Stimulated activated CD8-positive, alpha-beta memory T cell treated with anti-CD3 and anti-CD28 coated beads, Interleukin-12 subunit alpha, Interleukin-12 subunit beta, amount 100 ng/mL, for 24 hours (primary cell): ENCODE data around the gene SEMA3B.
"Not testable (repeated sequence)": the region's sequence is repeated elsewhere in the genome, so short reads cannot be mapped to it uniquely, and the experiment has no call there.

ENCODE experiments used
- DNase-seq: peaks from one replicate; pipeline ENCODE4 v3.0.0-alpha.2; 2020; ENCODE audit errors: extremely low read depth

SEMA3B gene

DNA sequence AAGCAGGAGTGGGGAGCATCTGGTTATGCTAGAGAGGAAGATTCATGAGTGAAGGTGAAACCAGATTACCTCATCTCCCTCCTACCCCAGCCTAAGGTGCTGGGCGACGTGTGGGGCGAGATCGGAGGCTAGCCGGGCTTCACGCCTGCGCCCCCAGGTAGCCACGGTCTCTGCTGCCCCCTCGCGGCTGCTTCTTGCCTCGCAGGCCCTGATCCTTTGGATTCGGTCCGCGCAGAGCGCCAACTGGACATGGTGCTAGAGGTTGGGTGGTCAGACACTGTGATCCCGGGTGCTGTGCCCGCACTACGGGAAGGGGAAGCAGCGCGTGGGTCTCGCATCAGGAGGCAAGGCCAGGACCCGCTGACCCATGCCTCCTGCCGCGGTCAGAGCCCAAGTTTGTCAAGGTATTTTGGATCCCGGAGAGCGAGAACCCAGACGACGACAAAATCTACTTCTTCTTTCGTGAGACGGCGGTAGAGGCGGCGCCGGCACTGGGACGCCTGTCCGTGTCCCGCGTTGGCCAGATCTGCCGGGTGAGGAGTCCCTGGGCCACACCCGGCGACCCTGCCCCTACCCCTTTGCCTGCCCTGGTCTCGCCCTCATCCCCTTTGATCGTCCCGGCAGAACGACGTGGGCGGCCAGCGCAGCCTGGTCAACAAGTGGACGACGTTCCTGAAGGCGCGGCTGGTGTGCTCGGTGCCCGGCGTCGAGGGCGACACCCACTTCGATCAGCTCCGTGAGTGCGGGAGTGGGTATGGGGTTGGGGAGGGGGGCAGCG, 4.2 kb downstream of the SEMA3B start:
- peak; percentile 55 for DNase-seq

DNA sequence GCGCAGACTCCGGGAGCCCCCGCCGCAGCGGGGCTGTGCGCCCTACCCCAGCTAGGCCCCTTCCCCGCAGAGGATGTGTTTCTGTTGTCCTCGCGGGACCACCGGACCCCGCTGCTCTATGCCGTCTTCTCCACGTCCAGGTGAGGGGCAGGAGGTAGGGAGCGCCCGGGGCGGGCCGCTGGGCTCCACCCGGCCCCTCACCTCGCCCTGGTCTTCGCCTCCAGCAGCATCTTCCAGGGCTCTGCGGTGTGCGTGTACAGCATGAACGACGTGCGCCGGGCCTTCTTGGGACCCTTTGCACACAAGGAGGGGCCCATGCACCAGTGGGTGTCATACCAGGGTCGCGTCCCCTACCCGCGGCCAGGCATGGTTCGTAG, 4.7 kb downstream of the SEMA3B start:
- no peak for DNase-seq

DNA sequence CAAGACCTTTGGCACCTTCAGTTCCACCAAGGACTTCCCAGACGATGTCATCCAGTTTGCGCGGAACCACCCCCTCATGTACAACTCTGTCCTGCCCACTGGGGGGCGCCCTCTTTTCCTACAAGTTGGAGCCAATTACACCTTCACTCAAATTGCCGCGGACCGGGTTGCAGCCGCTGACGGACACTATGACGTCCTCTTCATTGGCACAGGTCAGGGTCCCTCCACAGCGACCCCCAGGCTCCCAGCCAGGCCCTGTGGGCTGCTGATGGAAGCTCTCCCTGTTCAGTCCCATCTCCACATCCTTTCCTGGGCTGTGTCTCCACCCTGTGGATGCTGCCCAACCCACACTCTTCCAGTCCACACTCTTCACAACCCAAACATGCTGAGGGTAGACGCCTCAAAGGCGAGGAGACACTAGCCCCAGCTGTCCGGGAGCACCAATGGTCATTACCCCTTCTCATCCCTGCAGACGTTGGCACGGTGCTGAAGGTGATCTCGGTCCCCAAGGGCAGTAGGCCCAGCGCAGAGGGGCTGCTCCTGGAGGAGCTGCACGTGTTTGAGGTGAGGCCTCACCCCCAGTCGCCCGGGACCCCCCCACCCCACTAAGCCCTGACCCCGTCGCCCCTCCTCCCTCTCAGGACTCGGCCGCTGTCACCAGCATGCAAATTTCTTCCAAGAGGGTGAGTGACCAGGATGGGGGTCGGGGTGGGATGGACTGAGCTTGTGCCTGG, 5.6 kb downstream of the SEMA3B start:
- peak; percentile 40 for DNase-seq

DNA sequence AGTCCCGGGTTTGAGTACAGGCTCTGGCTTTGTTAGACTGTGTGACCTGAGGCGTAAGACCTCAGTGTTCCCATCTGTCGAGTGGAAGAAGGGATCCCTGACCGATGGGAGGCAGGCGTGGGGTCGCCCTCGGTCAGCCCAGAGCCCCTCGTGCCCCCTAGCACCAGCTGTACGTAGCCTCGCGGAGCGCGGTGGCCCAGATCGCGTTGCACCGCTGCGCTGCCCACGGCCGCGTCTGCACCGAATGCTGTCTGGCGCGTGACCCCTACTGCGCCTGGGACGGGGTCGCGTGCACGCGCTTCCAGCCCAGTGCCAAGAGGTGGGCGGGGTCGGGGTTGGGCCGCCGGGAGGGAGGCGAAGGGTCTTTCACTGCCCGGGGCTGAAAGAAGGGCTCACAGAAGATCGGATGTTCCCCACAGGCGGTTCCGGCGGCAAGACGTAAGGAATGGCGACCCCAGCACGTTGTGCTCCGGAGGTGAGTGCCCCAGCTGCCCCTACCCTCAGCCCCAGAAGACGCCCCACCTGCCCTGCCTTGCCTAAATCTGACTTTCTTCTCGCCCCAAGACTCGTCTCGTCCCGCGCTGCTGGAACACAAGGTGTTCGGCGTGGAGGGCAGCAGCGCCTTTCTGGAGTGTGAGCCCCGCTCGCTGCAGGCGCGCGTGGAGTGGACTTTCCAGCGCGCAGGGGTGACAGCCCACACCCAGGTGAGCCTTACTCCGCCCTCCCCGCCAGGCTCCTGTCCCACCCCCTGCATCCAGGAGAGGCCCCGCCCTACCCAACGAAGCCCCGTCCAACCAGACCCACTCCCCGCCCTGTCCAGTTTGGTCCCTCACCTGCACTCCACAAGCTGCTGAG, 6.4 kb downstream of the SEMA3B start:
- DNase-seq: no peak

DNA sequence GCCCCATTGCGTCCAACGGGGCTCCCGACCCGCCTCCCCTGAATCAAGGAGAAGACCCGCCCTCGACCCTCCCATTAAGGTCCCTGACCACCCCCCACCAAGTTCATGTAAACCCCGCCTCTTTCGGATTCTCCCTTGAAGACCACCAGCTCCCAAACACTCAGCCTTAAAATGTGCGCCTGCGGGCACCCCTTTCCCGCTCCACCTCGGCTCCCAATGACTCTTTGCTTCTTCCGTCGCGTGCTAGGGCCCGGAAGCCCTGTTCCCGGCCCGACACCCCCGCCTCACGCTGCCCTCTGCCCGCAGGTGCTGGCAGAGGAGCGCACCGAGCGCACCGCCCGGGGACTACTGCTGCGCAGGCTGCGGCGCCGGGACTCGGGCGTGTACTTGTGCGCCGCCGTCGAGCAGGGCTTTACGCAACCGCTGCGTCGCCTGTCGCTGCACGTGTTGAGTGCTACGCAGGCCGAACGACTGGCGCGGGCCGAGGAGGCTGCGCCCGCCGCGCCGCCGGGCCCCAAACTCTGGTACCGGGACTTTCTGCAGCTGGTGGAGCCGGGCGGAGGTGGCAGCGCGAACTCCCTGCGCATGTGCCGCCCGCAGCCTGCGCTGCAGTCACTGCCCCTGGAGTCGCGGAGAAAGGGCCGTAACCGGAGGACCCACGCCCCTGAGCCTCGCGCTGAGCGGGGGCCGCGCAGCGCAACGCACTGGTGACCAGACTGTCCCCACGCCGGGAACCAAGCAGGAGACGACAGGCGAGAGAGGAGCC, 7.2 kb downstream of the SEMA3B start:
- no peak for DNase-seq

DNA sequence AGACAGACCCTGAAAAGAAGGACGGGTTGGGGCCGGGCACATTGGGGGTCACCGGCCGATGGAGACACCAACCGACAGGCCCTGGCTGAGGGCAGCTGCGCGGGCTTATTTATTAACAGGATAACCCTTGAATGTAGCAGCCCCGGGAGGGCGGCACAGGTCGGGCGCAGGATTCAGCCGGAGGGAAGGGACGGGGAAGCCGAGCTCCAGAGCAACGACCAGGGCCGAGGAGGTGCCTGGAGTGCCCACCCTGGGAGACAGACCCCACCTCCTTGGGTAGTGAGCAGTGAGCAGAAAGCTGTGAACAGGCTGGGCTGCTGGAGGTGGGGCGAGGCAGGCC, 7.8 kb downstream of the SEMA3B start:
- no peak for DNase-seq

DNA sequence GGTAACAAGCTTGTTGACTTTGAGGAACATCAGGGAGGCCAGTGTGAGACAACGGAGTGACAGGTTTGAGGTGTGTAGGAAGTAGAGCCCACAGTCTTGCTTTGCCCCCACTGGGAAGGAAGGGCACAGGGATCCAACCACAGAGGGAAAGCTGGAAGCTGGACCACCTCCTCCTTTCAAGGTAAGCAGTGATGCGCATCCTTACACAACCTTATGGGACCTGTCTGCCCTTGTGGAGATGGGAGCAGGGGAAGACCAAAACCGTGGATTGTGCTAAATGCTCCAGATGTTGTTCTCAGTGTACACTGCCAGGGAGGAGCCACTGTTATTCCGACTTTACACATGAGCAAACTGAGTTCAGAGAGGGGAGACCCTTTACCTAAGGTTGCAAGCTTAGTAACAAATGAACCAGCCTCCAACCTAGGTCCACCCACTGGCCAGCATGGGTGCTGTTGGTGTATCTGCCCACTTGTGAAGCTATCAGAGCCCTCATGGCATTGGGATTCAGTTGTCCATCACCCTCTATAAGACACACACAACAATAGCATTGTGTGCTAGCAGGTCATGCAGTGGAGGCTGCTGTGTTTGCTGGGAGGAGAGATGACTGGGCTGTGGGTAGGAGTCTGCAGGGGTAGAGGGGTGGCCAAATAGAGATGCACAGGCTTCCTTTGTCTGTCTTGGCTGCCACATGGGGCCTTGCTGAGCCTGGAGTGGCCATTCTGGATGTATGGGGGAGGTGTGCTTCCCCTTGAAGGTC, 9.4 kb downstream of the SEMA3B start:
- DNase-seq: no peak

DNA sequence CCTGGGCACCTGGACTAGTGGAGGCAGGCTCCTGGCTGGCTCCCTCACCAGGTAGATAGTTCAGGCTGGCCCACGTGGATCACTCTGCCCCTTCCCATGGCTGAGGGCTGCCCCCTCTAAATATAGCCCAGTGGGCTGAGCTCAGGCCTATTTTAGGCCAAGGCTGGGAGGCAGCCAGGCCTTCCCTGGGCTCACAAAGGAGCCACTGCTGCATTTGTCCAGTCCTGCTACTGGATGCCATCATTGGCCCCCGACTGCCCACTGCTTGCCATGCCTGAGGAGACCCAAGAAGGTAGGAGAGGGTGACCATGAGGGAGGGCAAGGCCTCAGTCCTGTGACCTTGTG, 9.9 kb downstream of the SEMA3B start, which contains the start of gene LSMEM2:
TSS of gene LSMEM2 (plus strand) at position 208 of the 345 bp plus-strand sequence. CDS start at position 235, 27 bp downstream.
- DNase-seq: no peak

DNA sequence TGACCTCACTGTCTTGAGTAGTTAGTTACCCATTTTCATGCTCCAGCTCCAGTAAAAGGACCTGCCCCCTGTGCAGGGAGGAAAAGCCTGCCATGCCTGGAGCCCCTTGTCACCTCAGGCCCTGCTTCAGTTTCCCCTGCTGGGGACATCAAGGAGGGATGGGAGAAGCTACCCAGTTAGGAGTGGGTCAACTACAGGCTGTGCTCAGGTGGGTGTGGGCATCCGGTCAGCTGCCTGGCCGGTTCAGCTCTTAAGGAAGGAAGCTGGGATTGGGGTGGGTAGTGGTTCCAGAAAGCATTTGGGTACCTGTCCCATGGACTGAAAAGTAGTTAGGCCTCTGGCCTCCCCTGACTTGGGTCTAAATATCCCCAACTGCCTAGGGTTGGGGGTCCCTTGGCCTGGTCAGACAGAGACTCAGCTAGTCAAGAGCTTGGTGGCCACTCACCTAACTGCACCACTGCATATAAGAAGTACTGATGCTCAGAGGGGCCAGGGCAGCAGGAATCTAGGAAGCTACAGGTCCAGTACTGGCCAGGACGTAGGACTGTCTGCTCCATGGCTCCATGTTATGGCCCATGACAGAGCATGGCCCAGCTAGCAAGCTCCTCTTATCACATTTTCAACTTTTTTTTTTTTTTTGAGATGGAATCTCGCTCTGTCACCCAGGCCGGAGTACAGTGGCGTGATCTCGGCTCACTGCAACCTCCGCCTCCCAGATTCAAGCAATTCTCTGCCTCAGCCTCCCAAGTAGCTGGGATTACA, 10.5 kb downstream of the SEMA3B start:
- DNase-seq: no peak

DNA sequence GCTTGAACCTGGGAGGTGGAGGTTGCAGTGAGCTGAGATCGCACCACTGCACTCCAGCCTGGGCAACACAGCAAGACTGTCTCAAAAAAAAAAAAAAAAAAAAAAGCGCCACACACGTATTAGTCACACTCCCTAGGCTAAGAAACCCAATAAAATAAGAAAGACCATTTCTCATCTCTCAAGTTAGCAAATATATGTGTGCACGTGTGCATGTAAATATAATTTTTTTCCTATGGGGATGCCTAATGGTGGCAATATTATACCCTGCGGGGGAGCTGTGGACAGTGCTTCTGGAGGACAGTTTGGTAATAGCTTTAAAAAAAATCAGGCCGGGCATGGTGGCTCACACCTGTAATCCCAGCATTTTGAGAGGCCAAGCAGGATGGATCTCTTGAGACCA, 15.2 kb downstream of the SEMA3B start:
- not testable (repeated sequence) for DNase-seq

DNA sequence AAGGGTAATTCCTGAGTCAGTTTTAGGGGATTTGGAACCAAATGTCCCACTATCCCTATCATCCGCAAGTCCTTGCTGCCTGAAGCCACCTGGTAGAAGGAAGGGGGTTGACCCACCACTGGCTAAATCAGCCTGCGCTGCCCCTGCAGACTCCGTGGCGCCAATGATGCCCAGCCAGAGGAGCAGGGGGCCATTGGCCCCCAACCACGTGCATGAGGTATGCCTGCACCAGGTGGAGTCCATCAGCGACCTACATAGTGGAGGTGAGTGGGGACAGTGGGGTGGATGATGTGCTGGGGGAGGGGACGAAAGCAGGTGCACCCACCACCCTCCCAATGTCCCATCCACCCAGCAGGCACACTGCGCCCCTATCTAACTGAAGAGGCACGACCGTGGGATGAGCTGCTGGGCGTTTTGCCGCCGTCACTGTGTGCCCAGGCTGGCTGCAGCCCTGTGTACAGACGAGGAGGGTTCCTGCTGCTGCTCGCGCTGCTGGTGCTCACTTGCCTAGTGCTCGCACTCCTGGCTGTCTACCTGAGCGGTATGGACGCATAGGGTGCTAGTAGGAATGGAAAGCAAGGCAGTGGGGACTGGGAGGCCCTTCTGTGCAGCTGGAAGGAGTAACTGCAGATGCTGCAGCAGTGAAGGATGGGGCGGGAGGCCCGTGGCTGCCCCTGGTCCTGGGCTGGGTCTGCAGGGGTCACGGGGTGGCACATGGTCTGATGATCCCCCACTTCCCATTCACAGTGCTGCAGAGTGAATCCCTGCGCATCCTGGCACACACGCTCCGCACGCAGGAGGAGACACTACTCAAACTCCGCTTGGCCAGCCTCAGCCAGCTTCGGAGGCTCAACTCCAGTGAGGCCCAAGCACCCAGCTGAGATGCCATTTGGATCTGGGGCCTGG, 17.6 kb downstream of the SEMA3B start:
- DNase-seq: no peak

DNA sequence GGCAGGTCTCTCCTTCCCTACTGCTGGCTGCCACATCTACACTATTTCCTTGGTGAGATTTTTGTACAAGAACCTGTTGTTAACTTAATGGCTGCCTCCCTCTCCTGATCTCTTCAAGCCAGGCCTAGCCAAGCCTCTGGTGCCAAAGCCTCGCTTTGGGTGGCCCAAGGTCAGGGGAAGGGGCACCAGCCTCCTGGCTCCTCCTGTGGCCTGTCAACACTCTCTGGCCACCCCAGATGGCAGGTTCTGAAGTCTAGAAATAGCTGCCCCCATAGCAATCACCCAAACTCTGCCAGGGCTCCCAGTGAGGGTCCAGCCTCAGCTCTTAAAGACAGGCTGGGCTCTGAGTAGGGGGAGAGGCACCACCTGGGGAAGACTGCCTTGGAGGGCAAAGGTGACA, 18.3 kb downstream of the SEMA3B start:
- DNase-seq: no peak

DNA sequence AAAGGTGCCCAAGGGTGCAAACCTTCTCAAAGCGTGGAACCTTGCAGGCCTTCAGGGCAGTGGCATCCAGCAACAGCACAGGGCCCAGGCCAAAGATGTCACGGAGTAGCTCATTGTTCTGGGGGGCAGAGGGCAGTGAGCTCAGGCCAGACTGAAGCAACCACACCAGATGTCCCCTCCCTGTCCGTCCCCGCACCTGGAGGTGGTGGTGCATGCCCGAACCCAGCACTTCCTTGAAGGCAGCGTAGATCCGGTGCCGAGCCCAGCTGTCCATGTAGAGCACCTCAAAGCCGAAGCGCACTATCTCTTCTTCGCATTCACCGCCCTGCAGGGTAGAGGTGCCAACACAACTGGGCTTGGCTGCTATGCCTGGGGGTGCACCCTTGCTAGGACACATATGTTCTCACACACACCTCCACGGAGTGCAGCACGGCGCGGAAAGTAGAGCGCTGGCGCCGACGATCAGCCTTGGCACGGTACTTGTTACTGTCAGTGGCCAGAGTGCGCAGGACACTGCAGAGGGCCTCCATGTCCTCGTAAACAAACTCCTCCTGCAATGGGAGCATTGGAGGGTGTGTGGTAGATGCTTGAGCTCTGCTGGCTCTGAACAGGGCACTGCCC, 19.6 kb downstream of the SEMA3B start:
- no peak for DNase-seq

DNA sequence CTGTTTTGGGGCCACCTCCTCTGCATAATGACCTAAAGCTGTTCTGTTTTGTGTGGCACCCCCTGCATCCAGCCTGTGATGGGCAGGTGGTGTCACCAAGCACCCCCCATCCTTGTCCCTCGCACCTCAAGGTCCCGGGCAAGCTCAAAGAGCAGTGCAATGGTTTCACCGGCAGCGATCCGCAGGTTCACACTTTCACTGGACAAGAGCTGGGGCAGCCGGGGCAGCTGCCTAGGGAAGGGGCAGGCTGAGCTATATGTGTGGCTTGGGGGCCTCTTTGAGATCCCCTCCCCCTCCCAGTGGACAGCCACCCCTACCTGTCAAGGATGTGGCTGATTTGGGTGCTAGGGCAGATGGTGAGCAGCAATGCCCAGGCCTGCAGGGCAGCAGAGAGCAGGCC, 20.2 kb downstream of the SEMA3B start:
- DNase-seq: no peak

DNA sequence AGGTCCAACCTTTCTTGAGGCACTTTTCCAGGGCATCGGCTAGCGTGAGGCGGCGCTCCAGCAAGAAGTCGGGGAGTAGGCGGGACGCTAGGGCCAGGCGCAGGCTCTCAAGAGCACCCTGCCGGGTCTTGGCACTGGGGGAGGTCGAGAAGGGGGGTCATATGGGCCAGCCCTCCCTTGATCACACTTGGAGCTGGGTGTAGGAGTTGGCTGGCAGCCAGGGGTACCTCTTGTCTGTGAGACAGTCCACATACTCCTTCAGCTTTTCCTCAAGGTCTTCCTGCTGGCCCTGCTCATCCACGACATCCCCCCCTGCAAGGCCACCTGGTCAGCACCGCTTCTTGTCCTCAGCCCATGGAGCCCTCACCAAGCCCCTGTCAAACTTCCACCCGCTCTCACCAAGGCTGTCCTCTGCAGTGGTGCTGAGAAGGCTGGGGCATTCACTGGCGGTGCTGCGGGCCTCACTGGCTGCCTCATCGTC, 21.3 kb downstream of the SEMA3B start:
- no peak for DNase-seq

DNA sequence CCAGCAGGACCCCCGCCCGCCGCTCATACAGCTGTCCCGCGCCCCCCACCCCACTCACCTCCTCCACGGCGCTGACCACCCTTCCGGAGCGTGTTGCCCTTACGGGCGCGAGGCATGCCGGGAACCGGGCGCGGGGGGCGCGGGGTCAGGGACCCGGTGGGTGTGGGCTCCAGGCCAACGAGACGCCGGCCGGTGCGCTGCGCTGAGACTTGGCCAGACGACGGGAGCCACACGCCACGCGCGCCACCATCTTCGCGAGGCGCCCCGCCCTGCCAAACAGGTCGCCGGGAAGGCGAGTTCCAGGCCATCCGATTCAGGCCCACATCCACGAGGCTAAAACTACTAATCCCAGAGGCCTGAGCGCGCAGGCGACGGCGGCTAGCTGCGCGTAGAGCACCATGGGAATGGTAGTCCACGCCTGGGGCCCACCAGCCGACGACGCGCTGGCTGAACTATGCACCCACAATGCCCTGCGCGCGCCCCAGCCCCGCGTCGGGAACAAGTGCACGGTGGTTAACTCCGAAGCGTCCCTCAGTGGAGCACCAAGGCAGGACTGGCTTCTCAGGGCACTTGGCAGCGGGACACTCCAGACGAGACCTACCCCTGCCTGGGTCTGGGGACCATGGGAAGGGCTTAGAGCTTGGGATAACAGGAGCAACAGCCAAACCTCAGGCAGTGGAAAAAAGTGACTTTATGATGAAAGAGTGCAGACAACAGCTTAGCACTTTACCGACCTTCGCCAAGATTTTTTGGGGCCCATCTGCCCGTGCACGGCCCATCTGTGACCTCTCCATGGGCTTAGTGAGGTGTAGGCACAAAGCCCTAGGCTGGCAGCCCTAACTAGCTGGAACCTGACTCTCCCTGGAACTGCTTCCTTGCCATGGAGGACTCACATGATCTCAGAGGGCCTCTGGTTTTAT, 23.5 kb downstream of the SEMA3B start, which contains the start of gene IFRD2:
TSS of gene IFRD2 (minus strand) at position 271 of the 920 bp plus-strand sequence. CDS start at position 116, 155 bp downstream.
- peak; percentile 87 for DNase-seq

DNA sequence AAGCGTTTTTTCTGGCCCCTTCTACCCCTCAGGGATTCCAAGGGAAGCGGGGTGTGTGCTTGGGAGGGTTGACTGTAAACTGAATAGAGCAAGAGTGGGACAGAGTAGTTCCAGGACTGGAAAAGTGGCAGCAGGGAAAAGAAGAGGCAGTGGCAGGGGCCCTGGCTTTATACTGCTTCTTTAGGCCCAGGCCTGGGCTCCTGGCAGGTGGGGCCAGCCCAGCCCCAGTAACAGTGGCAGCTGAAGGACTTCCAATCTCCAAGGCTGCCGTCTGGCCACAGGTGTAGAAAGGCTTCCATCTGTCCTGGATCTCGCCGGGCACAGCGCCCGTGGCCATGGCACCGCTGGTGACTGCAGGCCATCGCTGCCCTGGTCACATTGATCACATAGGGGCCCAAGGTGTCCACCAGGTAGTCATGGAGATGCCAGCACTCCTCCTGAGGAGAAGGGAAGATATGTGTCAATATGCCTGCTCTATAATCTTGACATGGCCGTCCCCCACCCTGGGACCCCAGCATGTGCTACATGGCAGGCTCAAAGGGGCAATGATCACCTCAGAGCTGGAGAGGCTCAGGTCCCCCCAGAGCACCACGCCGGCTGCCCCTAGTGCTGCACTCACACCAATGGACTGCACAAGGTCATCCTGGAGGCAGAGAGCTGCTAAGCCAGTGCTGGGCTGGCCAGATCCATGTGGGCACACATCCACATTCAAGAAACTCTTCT, 24.3 kb downstream of the SEMA3B start:
- no peak for DNase-seq
